ENCODE data around the gene ATG3.

- no peak for TF ChIP-seq E2F4 (CRISPR knock-in tag; IDR thresholded peaks at IDR 0.05; ENCODE audit: borderline replicate concordance, low read depth)
- no peak for TF ChIP-seq CTCF (IDR thresholded peaks at IDR 0.05)
- TF ChIP-seq USF2 (CRISPR knock-in tag; IDR thresholded peaks at IDR 0.05), result no peak
- no peak for TF ChIP-seq E2F1 (CRISPR knock-in tag; IDR thresholded peaks at IDR 0.05)
- no peak for TF ChIP-seq MAX (CRISPR knock-in tag; IDR thresholded peaks at IDR 0.05)
- TF ChIP-seq RORB (CRISPR knock-in tag; IDR thresholded peaks at IDR 0.05), result no peak
- no peak for TF ChIP-seq CREM (CRISPR knock-in tag; IDR thresholded peaks at IDR 0.05)
- TF ChIP-seq MXD4 (CRISPR knock-in tag; IDR thresholded peaks at IDR 0.05; ENCODE audit: borderline replicate concordance), result no peak
- TF ChIP-seq ATF2 (CRISPR knock-in tag; IDR thresholded peaks at IDR 0.05; ENCODE audit: borderline replicate concordance, low read depth), result no peak
- TF ChIP-seq AFF4 (CRISPR knock-in tag; IDR thresholded peaks at IDR 0.05; ENCODE audit: borderline replicate concordance), result no peak
- no peak for TF ChIP-seq USF1 (CRISPR knock-in tag; IDR thresholded peaks at IDR 0.05)
- TF ChIP-seq ZBTB21 (CRISPR knock-in tag; IDR thresholded peaks at IDR 0.05; ENCODE audit: borderline replicate concordance), result no peak
- no peak for TF ChIP-seq ERG (CRISPR knock-in tag; IDR thresholded peaks at IDR 0.05)
Observed at GRCh38 chr3:112498914-112499711, 62.6 kb downstream of the ATG3 start, which contains the start of gene BTLA.
